MCF 10A (cell line): Measurements from ENCODE around the gene C20orf144. TPM values are rescaled to one million over a fixed set of nuclear protein-coding genes. Genes with fewer than 3 reads are reported as not detected.

Source experiments
- BruUV-seq: library from RNA; stranded (reverse); fragments of 400-500 nt; replicated peaks from 2 replicates; lab custom pipeline; 2021; lab: Mats Ljungman, UMichigan
- CTCF ChIA-PET: fragments of 300-600 bp; sonication (Branson Sonifier 250); formaldehyde crosslinking; extraction: SDS; loops from one replicate; lab custom pipeline; 2021; ENCODE audit warnings: antibody characterized with exemption, inconsistent platforms; lab: Yijun Ruan, JAX
- POLR2A ChIA-PET: fragments of 300-600, 350-650 bp; sonication (Branson Sonifier 250); formaldehyde crosslinking; extraction: SDS; loops from one replicate; lab custom pipeline; 2020; ENCODE audit warnings: antibody characterized with exemption, inconsistent platforms; lab: Yijun Ruan, JAX
- DNase-seq: peaks from one replicate; pipeline ENCODE4 v3.0.0-alpha.2; 2018; ENCODE audit not compliant: unreplicated experiment
- H3K27ac Mint-ChIP-seq: one replicate; pipeline ENCODE4 v1.8.0; 2022; ENCODE audit warnings: mild to moderate bottlenecking, low read depth, mixed read lengths; ENCODE audit not compliant: unreplicated experiment
- H3K27me3 Mint-ChIP-seq: one replicate; pipeline ENCODE4 v1.8.0; 2022; ENCODE audit warnings: mixed read lengths; ENCODE audit not compliant: insufficient read depth, unreplicated experiment
- H3K36me3 Mint-ChIP-seq: one replicate; pipeline ENCODE4 v1.8.0; 2022; ENCODE audit warnings: mild to moderate bottlenecking, moderate library complexity, mixed read lengths; ENCODE audit not compliant: insufficient read depth, unreplicated experiment
- H3K4me1 Mint-ChIP-seq: one replicate; pipeline ENCODE4 v1.8.0; 2022; ENCODE audit warnings: mixed read lengths; ENCODE audit not compliant: insufficient read depth, unreplicated experiment
- H3K4me3 Mint-ChIP-seq: one replicate; pipeline ENCODE4 v1.8.0; 2022; ENCODE audit warnings: mild to moderate bottlenecking, moderate library complexity, mixed read lengths; ENCODE audit not compliant: unreplicated experiment
- H3K9me3 Mint-ChIP-seq: one replicate; pipeline ENCODE4 v1.8.0; 2022; ENCODE audit warnings: mixed read lengths; ENCODE audit not compliant: unreplicated experiment
- CTCF ChIP-seq: fragments of 200-600 bp; IDR thresholded peaks from one replicate; pipeline ENCODE4 v1.8.0; 2022; ENCODE audit warnings: antibody characterized with exemption, mild to moderate bottlenecking; ENCODE audit not compliant: unreplicated experiment
- intact Hi-C: fragments of 100-400 bp; cut with micrococcal nuclease; formaldehyde crosslinking; loops from 2 replicates; pipeline ENCODE4 v1.14.1; 2022
- total RNA-seq: library from RNA; stranded (reverse); gene quantifications from 2 replicates; pipeline ENCODE4 v1.2.3, GENCODE V29; 2022

C20orf144 gene
- total RNA-seq, 1 experiment from 2014 or later, result 0.21 TPM

DNA sequence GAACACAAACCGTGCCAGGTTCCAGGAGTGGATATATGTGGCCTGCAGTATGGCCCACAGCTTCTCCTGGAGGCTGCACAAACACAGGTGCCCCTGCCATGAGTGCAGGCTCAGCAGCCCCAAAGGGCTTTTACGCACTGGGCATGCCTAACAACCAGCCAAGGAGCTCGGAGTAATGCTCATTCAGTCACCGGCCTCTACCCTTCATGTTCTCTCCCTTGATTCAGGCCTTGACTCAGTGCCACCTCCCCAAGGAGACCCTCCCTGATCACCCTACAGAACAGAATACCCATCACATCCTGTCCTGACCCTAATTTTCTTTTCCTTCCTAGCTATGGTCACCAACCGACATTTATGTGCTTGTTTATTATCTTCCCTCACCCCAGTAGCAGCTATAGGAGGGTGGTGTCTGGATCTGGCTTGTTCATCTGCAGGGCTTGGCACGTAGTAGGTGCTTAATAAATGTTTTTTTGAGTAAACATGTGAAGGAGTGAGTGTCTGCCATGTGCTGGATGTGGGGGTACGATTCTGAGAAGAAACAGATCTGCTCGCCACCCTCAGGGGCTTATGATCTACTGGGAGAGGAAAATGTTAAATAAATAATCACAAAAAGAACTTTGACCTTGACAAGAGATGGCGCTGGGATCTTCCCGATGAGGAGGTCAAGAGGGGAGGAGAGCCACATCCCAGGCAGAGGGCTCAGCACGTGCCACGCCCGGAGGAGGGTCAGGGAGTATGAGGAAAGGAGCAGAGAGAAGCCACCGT is 48.7 kb downstream of the C20orf144 start:
- DNase-seq, result no peak
- Mint-ChIP-seq H3K27ac (no peak overlapping the region), H3K27me3 (no peaks in the 10 kb centered on the region), H3K4me1 (peaks cover 17% of the 10 kb centered on the region), H3K4me3 (peak overlapping the region; percentile 15), H3K36me3 (peaks cover 31% of the 10 kb centered on the region), H3K9me3 (no peaks in the 10 kb centered on the region)
- ChIA-PET POLR2A (interaction anchor here (0.5 kb wide), 1 partner anchor 64 kb away, joined by 3 read pairs; no protein-coding TSS in a partner anchor), CTCF (interaction anchor here (0.5 to 0.6 kb wide), 2 partner anchors 47 to 292 kb away, joined by 3 read pairs; no protein-coding TSS in a partner anchor)
- BruUV-seq, result no TSS peak
- no peak for TF ChIP-seq CTCF
- intact Hi-C loops, result no loop called here

- peaks cover 17% of the 10 kb centered on the region for H3K4me1 Mint-ChIP-seq
- H3K4me3 Mint-ChIP-seq, result no peak overlapping the region
- no peak for DNase-seq
- H3K9me3 Mint-ChIP-seq, result no peaks in the 10 kb centered on the region
- TF ChIP-seq CTCF, result no peak
- H3K27me3 Mint-ChIP-seq, result no peaks in the 10 kb centered on the region
- CTCF ChIA-PET, result interaction anchor here (0.6 kb wide), 1 partner anchor 292 kb away, joined by 3 read pairs; no protein-coding TSS in a partner anchor
- POLR2A ChIA-PET, result no interaction called here
- H3K36me3 Mint-ChIP-seq, result peaks cover 31% of the 10 kb centered on the region
- H3K27ac Mint-ChIP-seq, result no peak overlapping the region
- intact Hi-C loops, result no loop called here
- BruUV-seq, result no TSS peak
These were observed 49.3 kb downstream of the C20orf144 start for GRCh38 chr20:33711446-33711738.

Other genes starting within 250 kb of the C20orf144 start
- 1.4 and 2.0 TPM in 2 replicates for gene SNTA1, start 218.6 kb upstream of the C20orf144 start, total RNA-seq
- gene CBFA2T2, start 172.2 kb upstream of the C20orf144 start, total RNA-seq, result 15.4 and 17.3 TPM in 2 replicates
- gene ACTL10, start 4.6 kb downstream of the C20orf144 start, total RNA-seq, result 1.7 and 3.2 TPM in 2 replicates
- 13.0 and 15.1 TPM in 2 replicates for gene NECAB3, start 12.1 kb downstream of the C20orf144 start, total RNA-seq
- 1.4 and 3.7 TPM in 2 replicates for gene E2F1, start 24.1 kb downstream of the C20orf144 start, total RNA-seq
- gene PXMP4, start 58.0 kb downstream of the C20orf144 start, total RNA-seq, result 3.9 and 5.2 TPM in 2 replicates
- gene ZNF341, start 69.7 kb downstream of the C20orf144 start, total RNA-seq, result 2.0 and 2.5 TPM in 2 replicates
- gene CHMP4B, start 149.0 kb downstream of the C20orf144 start, total RNA-seq, result 77.6 and 95.2 TPM in 2 replicates